ENCODE results near the gene MARCHF7.
"Not testable (repeated sequence)": the region's sequence is repeated elsewhere in the genome, so short reads cannot be mapped to it uniquely, and the experiment has no call there.

- TF ChIP-seq MYC (IDR thresholded peaks at IDR 0.05; ENCODE audit: insufficient read depth, insufficient read length, insufficient replicate concordance, low read length, severe bottlenecking); CREM (IDR thresholded peaks at IDR 0.05; ENCODE audit: low read depth); CTCF (IDR thresholded peaks at IDR 0.05 in 2 of 3, conservative IDR thresholded peaks at IDR 0.05 in 1 of 3; ENCODE audit: control insufficient read depth in 2 of 3, extremely low read depth in 1 of 3, insufficient read depth in 1 of 3, low read depth in 3 of 3, low read length in 3 of 3); YY1 (IDR thresholded peaks at IDR 0.05; ENCODE audit: low read depth, low read length); ELK1 (IDR thresholded peaks at IDR 0.05; ENCODE audit: low read depth, low read length); BHLHE40 (IDR thresholded peaks at IDR 0.05; ENCODE audit: borderline replicate concordance in 1 of 2, low read depth in 2 of 2, low read length in 1 of 2); JUNB (IDR thresholded peaks at IDR 0.05): not testable (repeated sequence)
Observed at GRCh38 chr2:159724795-159725572, 12.7 kb downstream of the MARCHF7 start.

All from GM12878 (cell line).